Right cardiac atrium (tissue), 5 donors: ENCODE results near the gene ARRDC4. TPM values are rescaled to one million over a fixed set of nuclear protein-coding genes. Genes with fewer than 3 reads are reported as not detected.
A peak's percentile ranks its signal among the peaks of the same experiment; 100 is the strongest.

Experiments
- ATAC-seq, 2 donors: fragments of 200-7000 bp; cut with Tn5 transposase; one replicate each; pipeline versions ENCODE4 v1.8.0 to v1.9.1; 2020; ENCODE audit warnings: moderate library complexity in 2 of 2, mild to moderate bottlenecking in 1 of 2
- DNase-seq, 3 donors: peaks; one replicate each; pipeline ENCODE4 v3.0.0-alpha.2; 2020
- H3K27ac ChIP-seq: one replicate; pipeline ENCODE4 v1.5.1; 2013; ENCODE audit warnings: mild to moderate bottlenecking, low read length, control low read depth, moderate library complexity
- H3K27me3 ChIP-seq: one replicate; pipeline ENCODE4 v1.6.1; 2013; ENCODE audit not compliant: control insufficient read depth, insufficient read depth
- H3K4me1 ChIP-seq: one replicate; pipeline ENCODE4 v1.6.1; 2013; ENCODE audit warnings: low read length; ENCODE audit not compliant: control insufficient read depth, insufficient read depth
- H3K4me3 ChIP-seq: one replicate; pipeline ENCODE4 v1.5.1; 2013; ENCODE audit warnings: low read length, control low read depth
- H3K9me3 ChIP-seq: one replicate; pipeline ENCODE4 v1.6.1; 2013; ENCODE audit warnings: low read length; ENCODE audit not compliant: control insufficient read depth
- WGBS: extraction: QIAGEN DNeasy Blood & Tissue Kit; methylation state at CpG from one replicate; pipeline ENCODE4 v1.1.7; 2013; 5-methylcytosine and 5-hydroxymethylcytosine counted together
- intact Hi-C, 4 donors: fragments of 100-400 bp; cut with DNase I; formaldehyde crosslinking; loops; one replicate each; pipeline versions ENCODE4 v1.11.0 to v1.14.0; 2022 to 2023
- long read RNA-seq, 4 donors: library from polyadenylated mRNA; unstranded; transcript quantifications; one replicate each; pipeline ENCODE4 v2.0.0, GENCODE V29; 2020 to 2021
- polyA plus RNA-seq: library from polyadenylated mRNA; stranded (reverse); fragments of 200-250 nt; gene quantifications from one replicate; pipeline ENCODE4 v1.2.3, GENCODE V29; 2013
- total RNA-seq, 4 donors: library from RNA; stranded (reverse); fragmentation: NEBNext Ultra II Directional; extraction: Animal tissue kit (Norgen Biotek cat#: 25700); gene quantifications; one replicate each; pipeline ENCODE4 v1.2.1, GENCODE V29; 2021
- donor health status: healthy with polysubstance abuse.
- donor health status: DM: no; HTN: yes; CAD: no.
- donor health status: DM: no; HTN: no; CAD: no.
- donor health status: DM: no; HTN: yes; CAD: no; lungs with severe emphysema.
- donor health status: DM: yes; HTN: yes; CAD: no.

Gene ARRDC4
- total RNA-seq, result 10 to 100 TPM; 21.8 to 26.6 (median 22.1) TPM
- 22.5 TPM for polyA plus RNA-seq
- long read RNA-seq, donor 1, full-length matches to known transcripts, result 55 of 60 reads
- long read RNA-seq, donor 1, partial matches to known transcripts, result 1 of 60 reads
- long read RNA-seq, donor 1, other reads (novel, unspliced or antisense), result 4 of 60 reads
- long read RNA-seq, donor 2, full-length matches to known transcripts, result 26 of 27 reads
- long read RNA-seq, donor 2, partial matches to known transcripts, result 0 of 27 reads
- long read RNA-seq, donor 2, other reads (novel, unspliced or antisense), result 1 of 27 reads
- long read RNA-seq, donor 3, full-length matches to known transcripts, result 22 of 25 reads
- long read RNA-seq, donor 3, partial matches to known transcripts, result 2 of 25 reads
- long read RNA-seq, donor 3, other reads (novel, unspliced or antisense), result 1 of 25 reads
- long read RNA-seq, donor 4, full-length matches to known transcripts, result 38 of 41 reads
- long read RNA-seq, donor 4, partial matches to known transcripts, result 1 of 41 reads
- long read RNA-seq, donor 4, other reads (novel, unspliced or antisense), result 2 of 41 reads

GRCh38 chr15:97960364-97961066, at the start of gene ARRDC4:
Gene ARRDC4, plus strand, starts transcription at chr15:97960703. Its CDS starts 159 bp downstream, at chr15:97960862.
- intact Hi-C loops, result no loop called here

GRCh38 chr15:97914711-97915110, 45.8 kb upstream of the ARRDC4 start:
- WGBS, result 45% methylated on average over 6 of the region's 6 CpGs

More at GRCh38 chr15:97960364-97961066, at the start of gene ARRDC4:
- H3K4me1 ChIP-seq, result peaks cover 2% of the 10 kb centered on the region
- H3K4me3 ChIP-seq, result peak within 1 kb of the TSS; percentile 92
- H3K27me3 ChIP-seq, result no peaks in the 10 kb centered on the region
- WGBS, result under 1% methylated on average over 69 of the region's 69 CpGs
- DNase-seq (peak; percentile 100), ATAC-seq (peak; percentile 99 to 100)
- H3K27ac ChIP-seq, result peak within 1 kb of the TSS; percentile 91
- H3K9me3 ChIP-seq, result no peaks in the 10 kb centered on the region

GRCh38 chr15:97915261-97915660, 45.2 kb upstream of the ARRDC4 start:
- Histone ChIP-seq H3K9me3 (no peaks in the 10 kb centered on the region), H3K27me3 (no peaks in the 10 kb centered on the region), H3K4me3 (no peak overlapping the region), H3K4me1 (no peaks in the 10 kb centered on the region), H3K27ac (no peak overlapping the region)
- DNase-seq, result no peak
- intact Hi-C loops, result loop anchor here in 1 of 4 donors (10.0 kb wide), 1 partner anchor 90 kb away; no protein-coding TSS in a partner anchor
- ATAC-seq, result no peak
- WGBS, result 61% methylated on average over 5 of the region's 5 CpGs

More at GRCh38 chr15:97914711-97915110, 45.8 kb upstream of the ARRDC4 start:
- Histone ChIP-seq H3K9me3 (no peaks in the 10 kb centered on the region), H3K4me1 (no peaks in the 10 kb centered on the region), H3K27ac (no peak overlapping the region), H3K27me3 (no peaks in the 10 kb centered on the region), H3K4me3 (no peak overlapping the region)
- ATAC-seq (no peak), DNase-seq (no peak)
- intact Hi-C loops, result loop anchor here in 1 of 4 donors (10.0 kb wide), 1 partner anchor 90 kb away; no protein-coding TSS in a partner anchor

- 89% methylated on average over 4 of the region's 4 CpGs for WGBS
- DNase-seq, result no peak
- H3K4me1 ChIP-seq, result no peaks in the 10 kb centered on the region
- intact Hi-C loops, result no loop called here
- H3K4me3 ChIP-seq, result no peak overlapping the region
- ATAC-seq, result no peak
- no peaks in the 10 kb centered on the region for H3K27me3 ChIP-seq
- H3K27ac ChIP-seq, result no peak overlapping the region
- H3K9me3 ChIP-seq, result peaks cover 2% of the 10 kb centered on the region
Observed at GRCh38 chr15:97921296-97921865, 39.1 kb upstream of the ARRDC4 start.

GRCh38 chr15:97929456-97930229, 30.9 kb upstream of the ARRDC4 start:
- intact Hi-C loops, result no loop called here
- DNase-seq, result no peak
- WGBS, result 67% methylated on average over 6 of the region's 6 CpGs

GRCh38 chr15:97930230-97930629, 30.3 kb upstream of the ARRDC4 start:
- DNase-seq, result no peak
- Histone ChIP-seq H3K9me3 (no peaks in the 10 kb centered on the region), H3K27ac (no peak overlapping the region), H3K4me3 (no peak overlapping the region), H3K27me3 (no peaks in the 10 kb centered on the region), H3K4me1 (no peaks in the 10 kb centered on the region)
- intact Hi-C loops, result no loop called here
- no peak for ATAC-seq

More at GRCh38 chr15:97929456-97930229, 30.9 kb upstream of the ARRDC4 start:
- no peak for ATAC-seq
- Histone ChIP-seq H3K9me3 (no peaks in the 10 kb centered on the region), H3K4me1 (no peaks in the 10 kb centered on the region), H3K27me3 (no peaks in the 10 kb centered on the region), H3K27ac (no peak overlapping the region), H3K4me3 (no peak overlapping the region)

- no peaks in the 10 kb centered on the region for H3K27me3 ChIP-seq
- intact Hi-C loops, result no loop called here
- H3K4me3 ChIP-seq, result no peak overlapping the region
- H3K4me1 ChIP-seq, result no peaks in the 10 kb centered on the region
- ATAC-seq, result no peak
- DNase-seq, result no peak
- no peak overlapping the region for H3K27ac ChIP-seq
- WGBS, result 90% methylated on average over 1 of the region's 1 CpG
- H3K9me3 ChIP-seq, result no peaks in the 10 kb centered on the region
Observed at GRCh38 chr15:97931314-97931713, 29.2 kb upstream of the ARRDC4 start.

- ATAC-seq (no peak), DNase-seq (no peak)
- Histone ChIP-seq H3K9me3 (no peaks in the 10 kb centered on the region), H3K27me3 (no peaks in the 10 kb centered on the region), H3K4me1 (no peaks in the 10 kb centered on the region), H3K27ac (no peak overlapping the region), H3K4me3 (no peak overlapping the region)
- intact Hi-C loops, result no loop called here
- whole genome bisulfite sequencing, result 87% methylated on average over 1 of the region's 1 CpG
Observed at GRCh38 chr15:97933589-97933988, 26.9 kb upstream of the ARRDC4 start.

GRCh38 chr15:97940993-97941392, 19.5 kb upstream of the ARRDC4 start:
- intact Hi-C loops, result loop anchor here in 1 of 4 donors (5.0 kb wide), 1 partner anchor 81 kb away; no protein-coding TSS in a partner anchor
- no peaks in the 10 kb centered on the region for H3K27me3 ChIP-seq
- no peak overlapping the region for H3K4me3 ChIP-seq
- WGBS, result 88% methylated on average over 4 of the region's 4 CpGs
- H3K4me1 ChIP-seq, result no peaks in the 10 kb centered on the region
- ATAC-seq, result no peak
- H3K27ac ChIP-seq, result no peak overlapping the region
- DNase-seq, result no peak
- H3K9me3 ChIP-seq, result no peaks in the 10 kb centered on the region

- no peak for ATAC-seq
- 91% methylated on average over 1 of the region's 1 CpG for WGBS
- intact Hi-C loops, result loop anchor here in 1 of 4 donors (5.0 kb wide), 1 partner anchor 81 kb away; no protein-coding TSS in a partner anchor
Observed at GRCh38 chr15:97941572-97941971, 18.9 kb upstream of the ARRDC4 start.

More at GRCh38 chr15:97941572-97941971, 18.9 kb upstream of the ARRDC4 start:
- Histone ChIP-seq H3K27ac (no peak overlapping the region), H3K9me3 (no peaks in the 10 kb centered on the region), H3K4me1 (no peaks in the 10 kb centered on the region), H3K27me3 (no peaks in the 10 kb centered on the region), H3K4me3 (no peak overlapping the region)
- DNase-seq, result no peak
